ENCODE data around the gene LRBA. TPM values are rescaled to one million over a fixed set of nuclear protein-coding genes. Genes with fewer than 3 reads are reported as not detected.

The LRBA gene
- total RNA-seq, 1 donor from 2014 or later, result 26.4 TPM

DNA sequence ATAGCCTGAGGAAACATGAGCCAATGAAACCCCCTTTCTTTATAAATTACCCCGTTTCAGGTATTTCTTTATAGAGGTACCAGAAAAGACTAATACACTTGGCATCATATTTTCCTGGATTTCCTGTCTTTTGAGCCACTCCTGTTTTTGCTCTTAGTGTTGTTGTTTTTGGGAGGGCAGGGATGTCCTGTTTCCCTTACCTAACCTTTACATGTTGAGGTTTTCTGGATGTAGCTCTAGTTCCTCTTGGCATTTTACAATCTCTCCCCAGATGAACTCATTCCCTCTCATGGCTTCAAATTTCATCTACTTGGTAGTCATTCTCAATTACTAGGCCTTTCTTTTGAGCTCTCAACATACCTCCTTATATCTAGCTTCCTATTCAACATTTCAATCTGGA is 537.2 kb downstream of the LRBA start:
- Mint-ChIP-seq H3K27me3 (ENCODE audit: unreplicated experiment) (no peaks in the 10 kb centered on the region), H3K4me1 (ENCODE audit: low read depth, unreplicated experiment) (no peaks in the 10 kb centered on the region), H3K4me3 (ENCODE audit: unreplicated experiment) (no peak overlapping the region), H3K27ac (ENCODE audit: unreplicated experiment) (no peak overlapping the region), H3K9me3 (ENCODE audit: unreplicated experiment) (peaks cover 1% of the 10 kb centered on the region), H3K36me3 (ENCODE audit: unreplicated experiment) (no peaks in the 10 kb centered on the region)
- TF ChIP-seq, protein P1, sequence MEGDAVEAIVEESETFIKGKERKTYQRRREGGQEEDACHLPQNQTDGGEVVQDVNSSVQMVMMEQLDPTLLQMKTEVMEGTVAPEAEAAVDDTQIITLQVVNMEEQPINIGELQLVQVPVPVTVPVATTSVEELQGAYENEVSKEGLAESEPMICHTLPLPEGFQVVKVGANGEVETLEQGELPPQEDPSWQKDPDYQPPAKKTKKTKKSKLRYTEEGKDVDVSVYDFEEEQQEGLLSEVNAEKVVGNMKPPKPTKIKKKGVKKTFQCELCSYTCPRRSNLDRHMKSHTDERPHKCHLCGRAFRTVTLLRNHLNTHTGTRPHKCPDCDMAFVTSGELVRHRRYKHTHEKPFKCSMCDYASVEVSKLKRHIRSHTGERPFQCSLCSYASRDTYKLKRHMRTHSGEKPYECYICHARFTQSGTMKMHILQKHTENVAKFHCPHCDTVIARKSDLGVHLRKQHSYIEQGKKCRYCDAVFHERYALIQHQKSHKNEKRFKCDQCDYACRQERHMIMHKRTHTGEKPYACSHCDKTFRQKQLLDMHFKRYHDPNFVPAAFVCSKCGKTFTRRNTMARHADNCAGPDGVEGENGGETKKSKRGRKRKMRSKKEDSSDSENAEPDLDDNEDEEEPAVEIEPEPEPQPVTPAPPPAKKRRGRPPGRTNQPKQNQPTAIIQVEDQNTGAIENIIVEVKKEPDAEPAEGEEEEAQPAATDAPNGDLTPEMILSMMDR (IDR thresholded peaks at IDR 0.05; ENCODE audit: partially characterized antibody, unreplicated experiment), result no peak
- no peak for DNase-seq

GRCh38 chr4:150476776-150477175 is 538.3 kb downstream of the LRBA start:
- Mint-ChIP-seq H3K4me1 (ENCODE audit: low read depth, unreplicated experiment) (peaks cover 2% of the 10 kb centered on the region), H3K4me3 (ENCODE audit: unreplicated experiment) (no peak overlapping the region), H3K27ac (ENCODE audit: unreplicated experiment) (no peak overlapping the region), H3K36me3 (ENCODE audit: unreplicated experiment) (no peaks in the 10 kb centered on the region), H3K9me3 (ENCODE audit: unreplicated experiment) (peaks cover 1% of the 10 kb centered on the region), H3K27me3 (ENCODE audit: unreplicated experiment) (no peaks in the 10 kb centered on the region)
- DNase-seq, result no peak
- TF ChIP-seq, protein P1 (IDR thresholded peaks at IDR 0.05; ENCODE audit: partially characterized antibody, unreplicated experiment), result no peak

DNA sequence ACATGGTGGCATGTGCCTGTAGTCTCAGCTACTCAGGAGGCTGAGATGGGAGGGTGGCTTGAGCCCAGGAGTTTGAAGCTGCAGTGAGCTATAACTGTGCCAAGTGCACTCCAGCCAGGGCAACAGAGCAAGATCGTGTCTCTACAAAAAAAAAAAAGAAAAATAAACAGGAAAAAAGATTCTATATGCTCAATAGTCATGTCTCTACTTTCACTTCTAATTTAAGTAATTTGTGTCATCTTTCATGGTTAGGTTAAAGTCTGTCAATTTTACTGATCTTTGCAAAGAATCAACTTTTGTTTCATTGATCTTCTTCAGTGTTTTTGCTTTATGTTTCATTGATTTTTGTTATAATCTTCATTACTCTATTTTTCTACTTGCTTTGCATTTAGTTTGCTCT is 539.3 kb downstream of the LRBA start:
- TF ChIP-seq, protein P1 (IDR thresholded peaks at IDR 0.05; ENCODE audit: partially characterized antibody, unreplicated experiment), result no peak
- no peak overlapping the region for H3K27ac Mint-ChIP-seq (ENCODE audit: unreplicated experiment)

DNA sequence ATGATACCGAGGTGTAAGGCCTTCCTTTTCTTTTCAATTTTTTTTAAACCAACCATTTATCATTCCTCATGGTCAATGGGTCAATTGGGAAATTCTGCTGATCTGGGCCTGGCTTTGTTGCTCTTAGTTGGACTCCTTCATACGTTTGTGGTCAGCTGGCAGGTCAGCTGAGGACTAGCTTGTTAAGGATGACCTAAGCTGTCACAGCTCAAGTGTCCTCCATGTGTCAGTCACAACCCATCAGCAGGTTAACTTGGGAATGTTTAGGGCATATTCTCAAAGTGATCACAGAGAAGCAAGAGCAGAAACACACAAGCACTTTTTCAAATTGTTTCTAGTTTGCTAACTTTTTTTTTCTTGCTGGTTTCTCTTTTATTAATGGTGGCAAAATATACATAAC is 550.6 kb downstream of the LRBA start:
- H3K27me3 Mint-ChIP-seq (ENCODE audit: unreplicated experiment), result no peaks in the 10 kb centered on the region
- H3K9me3 Mint-ChIP-seq (ENCODE audit: unreplicated experiment), result no peaks in the 10 kb centered on the region
- H3K36me3 Mint-ChIP-seq (ENCODE audit: unreplicated experiment), result no peaks in the 10 kb centered on the region

More for the DNA sequence above, 539.3 kb downstream of the LRBA start:
- Mint-ChIP-seq H3K4me1 (ENCODE audit: low read depth, unreplicated experiment) (peaks cover 2% of the 10 kb centered on the region), H3K36me3 (ENCODE audit: unreplicated experiment) (no peaks in the 10 kb centered on the region), H3K4me3 (ENCODE audit: unreplicated experiment) (no peak overlapping the region), H3K27me3 (ENCODE audit: unreplicated experiment) (no peaks in the 10 kb centered on the region), H3K9me3 (ENCODE audit: unreplicated experiment) (peaks cover 1% of the 10 kb centered on the region)
- DNase-seq, result no peak

GRCh38 chr4:150462743-150463142 is 552.3 kb downstream of the LRBA start:
- DNase-seq, result no peak
- no peaks in the 10 kb centered on the region for H3K27me3 Mint-ChIP-seq (ENCODE audit: unreplicated experiment)
- no peak overlapping the region for H3K27ac Mint-ChIP-seq (ENCODE audit: unreplicated experiment)
- no peaks in the 10 kb centered on the region for H3K9me3 Mint-ChIP-seq (ENCODE audit: unreplicated experiment)
- H3K36me3 Mint-ChIP-seq (ENCODE audit: unreplicated experiment), result no peaks in the 10 kb centered on the region
- no peak overlapping the region for H3K4me3 Mint-ChIP-seq (ENCODE audit: unreplicated experiment)
- peaks cover 9% of the 10 kb centered on the region for H3K4me1 Mint-ChIP-seq (ENCODE audit: low read depth, unreplicated experiment)
- TF ChIP-seq, protein P1 (IDR thresholded peaks at IDR 0.05; ENCODE audit: partially characterized antibody, unreplicated experiment), result no peak

More for the DNA sequence above, 550.6 kb downstream of the LRBA start:
- TF ChIP-seq, protein P1 (IDR thresholded peaks at IDR 0.05; ENCODE audit: partially characterized antibody, unreplicated experiment), result no peak
- no peak for DNase-seq
- H3K4me3 Mint-ChIP-seq (ENCODE audit: unreplicated experiment), result no peak overlapping the region
- peaks cover 5% of the 10 kb centered on the region for H3K4me1 Mint-ChIP-seq (ENCODE audit: low read depth, unreplicated experiment)
- H3K27ac Mint-ChIP-seq (ENCODE audit: unreplicated experiment), result no peak overlapping the region

All from glutamatergic neuron (in vitro differentiated cells).